HCT116 (cell line): ENCODE data around the gene RAB36. TPM values are rescaled to one million over a fixed set of nuclear protein-coding genes. Genes with fewer than 3 reads are reported as not detected.

Experiments
- ATAC-seq: fragments of 200-7000 bp; cut with Tn5 transposase; 2 replicates; pipeline ENCODE4 v1.9.1; 2020; ENCODE audit warnings: mild to moderate bottlenecking, moderate library complexity
- BruUV-seq: library from RNA; stranded (reverse); fragments of 400-500 nt; replicated peaks from 2 replicates; lab custom pipeline; 2021; lab: Mats Ljungman, UMichigan
- CTCF ChIA-PET: fragments of 300-600 bp; sonication (Branson Sonifier 250); formaldehyde crosslinking; loops from one replicate; lab custom pipeline; 2021; ENCODE audit warnings: antibody characterized with exemption; lab: Charles Lee
- POLR2A ChIA-PET: fragments of 300-600, 350-600 bp; sonication (Branson Sonifier 250); formaldehyde crosslinking; loops from one replicate; lab custom pipeline; 2021; ENCODE audit warnings: antibody characterized with exemption; lab: Charles Lee
- RAD21 ChIA-PET, 2 experiments: fragments of 300-600 bp; sonication (Branson Sonifier 250); formaldehyde crosslinking; loops; one replicate each; lab custom pipeline; 2023; ENCODE audit warnings: low total read pairs in 2 of 2; ENCODE audit not compliant: uncharacterized antibody in 2 of 2, unreplicated experiment in 2 of 2, low non-redundant PET in 1 of 2; lab: Charles Lee
- DNase-seq: peaks from one replicate; pipeline ENCODE4 v3.0.0-alpha.2; 2010; ENCODE audit warnings: low read depth, low spot score
- H2AFZ ChIP-seq: fragments of 200-600 bp; shearing (Covaris generic), sonication (generic); 2 replicates; pipeline ENCODE4 v1.6.1; 2017; ENCODE audit warnings: low read depth, mixed run types, mixed read lengths, antibody characterized with exemption, low read length; ENCODE audit not compliant: poor library complexity, severe bottlenecking
- H3K27ac ChIP-seq: 2 replicates; pipeline ENCODE4 v1.5.1; 2012; ENCODE audit warnings: low read depth, low read length
- H3K27me3 ChIP-seq: fragments of 200-600 bp; sonication (generic); 2 replicates; pipeline ENCODE4 v1.6.1; 2016; ENCODE audit warnings: mixed run types, low read length, mixed read lengths; ENCODE audit not compliant: insufficient read depth
- H3K36me3 ChIP-seq, 2 experiments: fragments of 200-500 bp in 1 of 2; fragments of 200-600 bp in 1 of 2; sonication (Bioruptor generic) in 1 of 2; sonication (generic) in 1 of 2; 2 replicates each; pipeline versions ENCODE4 v1.5.1 to v1.6.1; 2014 to 2016; ENCODE audit warnings: low read length in 2 of 2, inconsistent platforms in 1 of 2, mixed read lengths in 1 of 2, mixed run types in 1 of 2; ENCODE audit not compliant: insufficient read depth in 2 of 2, control insufficient read depth in 1 of 2
- H3K4me1 ChIP-seq, 2 experiments: fragments of 200-600 bp in 1 of 2; sonication (generic) in 1 of 2; 2 replicates each; pipeline versions ENCODE4 v1.5.1 to v1.6.1; 2012 to 2017; ENCODE audit warnings: low read length in 2 of 2, inconsistent platforms in 1 of 2, mild to moderate bottlenecking in 1 of 2, mixed read lengths in 1 of 2, mixed run types in 1 of 2, moderate library complexity in 1 of 2; ENCODE audit not compliant: insufficient read depth in 2 of 2, control insufficient read depth in 1 of 2
- H3K4me2 ChIP-seq: fragments of 200-600 bp; sonication (generic); 2 replicates; pipeline ENCODE4 v1.6.1; 2017; ENCODE audit warnings: mixed run types, low read length, mixed read lengths
- H3K4me3 ChIP-seq, 2 experiments: fragments of 200-600 bp in 1 of 2; sonication (generic) in 1 of 2; replicated peaks in 1 of 2; 2 replicates each; pipeline ENCODE4 v1.5.1; 2011 to 2016; ENCODE audit warnings: low read length in 2 of 2, control low read depth in 1 of 2, low read depth in 1 of 2, mild to moderate bottlenecking in 1 of 2, mixed read lengths in 1 of 2, mixed run types in 1 of 2
- H3K79me2 ChIP-seq: fragments of 200-600 bp; sonication (generic); 2 replicates; pipeline ENCODE4 v1.6.1; 2017; ENCODE audit warnings: mild to moderate bottlenecking, mixed run types, low read length, moderate library complexity, mixed read lengths; ENCODE audit not compliant: insufficient read depth
- H3K9ac ChIP-seq: fragments of 200-600 bp; sonication (generic); 2 replicates; pipeline ENCODE4 v1.6.1; 2016; ENCODE audit warnings: low read length, mixed read lengths
- H3K9me2 ChIP-seq: fragments of 200-600 bp; sonication (generic), shearing (Covaris generic); 2 replicates; pipeline ENCODE4 v1.6.1; 2017; ENCODE audit warnings: mixed run types, mild to moderate bottlenecking, moderate library complexity; ENCODE audit not compliant: insufficient read depth
- H3K9me3 ChIP-seq, 2 experiments: fragments of 200-500 bp in 1 of 2; fragments of 200-600 bp in 1 of 2; sonication (Bioruptor generic) in 1 of 2; sonication (generic) in 1 of 2; 2 replicates each; pipeline ENCODE4 v1.6.1; 2014 to 2017; ENCODE audit warnings: low read length in 2 of 2, mixed read lengths in 2 of 2, inconsistent platforms in 1 of 2, low read depth in 1 of 2, mild to moderate bottlenecking in 1 of 2, mixed run types in 1 of 2, moderate library complexity in 1 of 2; ENCODE audit not compliant: control insufficient read depth in 1 of 2, insufficient read depth in 1 of 2
- H4K20me1 ChIP-seq: fragments of 200-600 bp; sonication (generic), shearing (Covaris generic); 2 replicates; pipeline ENCODE4 v1.6.1; 2017; ENCODE audit warnings: mixed run types, mild to moderate bottlenecking, moderate library complexity; ENCODE audit not compliant: insufficient read depth
- CBX3 ChIP-seq: IDR thresholded peaks from 2 replicates; pipeline ENCODE4 v1.6.1; 2012; ENCODE audit warnings: low read depth
- EGR1 ChIP-seq: IDR thresholded peaks from 2 replicates; pipeline ENCODE4 v1.6.1; 2012; ENCODE audit warnings: low read depth
- ELF1 ChIP-seq: IDR thresholded peaks from 2 replicates; pipeline ENCODE4 v1.6.1; 2012; ENCODE audit warnings: low read depth, borderline replicate concordance
- EZH2 ChIP-seq: fragments of 200-600 bp; sonication (generic); IDR thresholded peaks from 2 replicates; pipeline ENCODE4 v1.6.1; 2017; ENCODE audit warnings: antibody characterized with exemption, mixed run types
- EZH2phosphoT487 ChIP-seq: fragments of 200-600 bp; IDR thresholded peaks from 2 replicates; pipeline ENCODE4 v1.6.1; 2018; ENCODE audit warnings: antibody characterized with exemption, borderline replicate concordance
- FOSL1 ChIP-seq: IDR thresholded peaks from 2 replicates; pipeline ENCODE4 v1.6.1; 2012; ENCODE audit warnings: low read depth
- POLR2A ChIP-seq: IDR thresholded peaks from 2 replicates; pipeline ENCODE4 v1.7.0; 2011; ENCODE audit warnings: borderline replicate concordance; ENCODE audit not compliant: insufficient read depth, insufficient read length; ENCODE audit errors: extremely low read depth
- POLR2AphosphoS5 ChIP-seq: IDR thresholded peaks from 2 replicates; pipeline ENCODE4 v1.6.1; 2011; ENCODE audit warnings: mild to moderate bottlenecking, low read depth, low read length, moderate library complexity
- RAD21 ChIP-seq: IDR thresholded peaks from 2 replicates; pipeline ENCODE4 v1.6.1; 2012; ENCODE audit warnings: low read depth, mild to moderate bottlenecking
- SIN3A ChIP-seq: IDR thresholded peaks from 2 replicates; pipeline ENCODE4 v1.6.1; 2012; ENCODE audit warnings: low read depth
- SP1 ChIP-seq: IDR thresholded peaks from 2 replicates; pipeline ENCODE4 v1.6.1; 2012; ENCODE audit warnings: low read depth
- SRF ChIP-seq: IDR thresholded peaks from 2 replicates; pipeline ENCODE4 v1.6.1; 2012; ENCODE audit warnings: low read depth
- TCF7L2 ChIP-seq: IDR thresholded peaks from 2 replicates; pipeline ENCODE4 v1.7.0; 2011; ENCODE audit warnings: borderline replicate concordance, inconsistent platforms; ENCODE audit not compliant: insufficient read depth, insufficient read length; ENCODE audit errors: extremely low read depth
- YY1 ChIP-seq: IDR thresholded peaks from 2 replicates; pipeline ENCODE4 v1.6.1; 2011; ENCODE audit warnings: low read length, low read depth, moderate library complexity, mild to moderate bottlenecking; ENCODE audit not compliant: insufficient replicate concordance; ENCODE audit errors: extremely low read depth
- ZBTB33 ChIP-seq: IDR thresholded peaks from 2 replicates; pipeline ENCODE4 v1.6.1; 2011; ENCODE audit warnings: mild to moderate bottlenecking, low read length, moderate library complexity; ENCODE audit not compliant: insufficient replicate concordance; ENCODE audit errors: extremely low read depth
- ZFX ChIP-seq: fragments of 450-650 bp; IDR thresholded peaks from 2 replicates; pipeline ENCODE4 v1.6.1; 2017
- ZNF274 ChIP-seq: fragments of 200-500 bp; sonication (Bioruptor generic); IDR thresholded peaks from 2 replicates; pipeline ENCODE4 v1.6.1; 2014; ENCODE audit warnings: mild to moderate bottlenecking, low read depth, low read length, inconsistent platforms
- intact Hi-C: fragments of 100-400 bp; cut with micrococcal nuclease; formaldehyde crosslinking; loops from 2 replicates; pipeline ENCODE4 v1.10.0; 2022
- total RNA-seq: library from RNA; stranded (reverse); gene quantifications from one replicate; pipeline ENCODE4 v1.2.1, GENCODE V29; 2021; ENCODE audit not compliant: unreplicated experiment
- TF ChIP-seq, protein P1 (sequence below): IDR thresholded peaks from 2 replicates; pipeline ENCODE4 v1.6.1; 2012
- TF ChIP-seq, protein P2 (sequence below): IDR thresholded peaks from 2 replicates; pipeline ENCODE4 v1.6.1; 2012
- TF ChIP-seq, protein P3 (sequence below): IDR thresholded peaks from 2 replicates; pipeline ENCODE4 v1.6.1; 2012; ENCODE audit warnings: low read depth

Gene RAB36
- total RNA-seq, 1 experiment from 2014 or later: 6.1 TPM

- CTCF ChIA-PET: interaction anchor here (1.8 kb wide), 1 partner anchor 98 kb away, joined by 7 read pairs; no protein-coding TSS in a partner anchor
- Histone ChIP-seq H3K4me1 (peaks cover 31 to 40% of the 10 kb centered on the region in 2 experiments), H3K36me3 (peaks cover 0 to 21% of the 10 kb centered on the region in 2 experiments; a peak in 3 of 4 replicates), H3K27ac (no peak overlapping the region), H3K27me3 (no peaks in the 10 kb centered on the region), H2AFZ (no peak overlapping the region), H3K79me2 (peaks cover 80% of the 10 kb centered on the region), H3K9ac (no peak overlapping the region), H3K4me2 (no peak overlapping the region), H3K9me2 (no peaks in the 10 kb centered on the region), H4K20me1 (peaks cover 10% of the 10 kb centered on the region; the same call in 1 of the 2 replicates), H3K4me3 (no peak overlapping the region), H3K9me3 (no peaks in the 10 kb centered on the region)
- BruUV-seq: no TSS peak
- no peak for TF ChIP-seq EZH2
- TF ChIP-seq, protein P1, sequence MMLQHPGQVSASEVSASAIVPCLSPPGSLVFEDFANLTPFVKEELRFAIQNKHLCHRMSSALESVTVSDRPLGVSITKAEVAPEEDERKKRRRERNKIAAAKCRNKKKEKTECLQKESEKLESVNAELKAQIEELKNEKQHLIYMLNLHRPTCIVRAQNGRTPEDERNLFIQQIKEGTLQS: no peak
- TF ChIP-seq, protein P2, sequence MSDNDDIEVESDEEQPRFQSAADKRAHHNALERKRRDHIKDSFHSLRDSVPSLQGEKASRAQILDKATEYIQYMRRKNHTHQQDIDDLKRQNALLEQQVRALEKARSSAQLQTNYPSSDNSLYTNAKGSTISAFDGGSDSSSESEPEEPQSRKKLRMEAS: no peak
- no peak for TF ChIP-seq ELF1
- no peak for TF ChIP-seq EZH2phosphoT487
- TF ChIP-seq SP1: no peak
- TF ChIP-seq ZBTB33: no peak
- no peak for TF ChIP-seq FOSL1
- no peak for TF ChIP-seq TCF7L2
- TF ChIP-seq ZFX: no peak
- no peak for TF ChIP-seq POLR2A
- TF ChIP-seq SIN3A: no peak
- TF ChIP-seq YY1: no peak
- TF ChIP-seq SRF: no peak
- no peak for TF ChIP-seq RAD21
- TF ChIP-seq ZNF274: no peak
- no peak for TF ChIP-seq POLR2AphosphoS5
- TF ChIP-seq CBX3: no peak
- TF ChIP-seq, protein P3, sequence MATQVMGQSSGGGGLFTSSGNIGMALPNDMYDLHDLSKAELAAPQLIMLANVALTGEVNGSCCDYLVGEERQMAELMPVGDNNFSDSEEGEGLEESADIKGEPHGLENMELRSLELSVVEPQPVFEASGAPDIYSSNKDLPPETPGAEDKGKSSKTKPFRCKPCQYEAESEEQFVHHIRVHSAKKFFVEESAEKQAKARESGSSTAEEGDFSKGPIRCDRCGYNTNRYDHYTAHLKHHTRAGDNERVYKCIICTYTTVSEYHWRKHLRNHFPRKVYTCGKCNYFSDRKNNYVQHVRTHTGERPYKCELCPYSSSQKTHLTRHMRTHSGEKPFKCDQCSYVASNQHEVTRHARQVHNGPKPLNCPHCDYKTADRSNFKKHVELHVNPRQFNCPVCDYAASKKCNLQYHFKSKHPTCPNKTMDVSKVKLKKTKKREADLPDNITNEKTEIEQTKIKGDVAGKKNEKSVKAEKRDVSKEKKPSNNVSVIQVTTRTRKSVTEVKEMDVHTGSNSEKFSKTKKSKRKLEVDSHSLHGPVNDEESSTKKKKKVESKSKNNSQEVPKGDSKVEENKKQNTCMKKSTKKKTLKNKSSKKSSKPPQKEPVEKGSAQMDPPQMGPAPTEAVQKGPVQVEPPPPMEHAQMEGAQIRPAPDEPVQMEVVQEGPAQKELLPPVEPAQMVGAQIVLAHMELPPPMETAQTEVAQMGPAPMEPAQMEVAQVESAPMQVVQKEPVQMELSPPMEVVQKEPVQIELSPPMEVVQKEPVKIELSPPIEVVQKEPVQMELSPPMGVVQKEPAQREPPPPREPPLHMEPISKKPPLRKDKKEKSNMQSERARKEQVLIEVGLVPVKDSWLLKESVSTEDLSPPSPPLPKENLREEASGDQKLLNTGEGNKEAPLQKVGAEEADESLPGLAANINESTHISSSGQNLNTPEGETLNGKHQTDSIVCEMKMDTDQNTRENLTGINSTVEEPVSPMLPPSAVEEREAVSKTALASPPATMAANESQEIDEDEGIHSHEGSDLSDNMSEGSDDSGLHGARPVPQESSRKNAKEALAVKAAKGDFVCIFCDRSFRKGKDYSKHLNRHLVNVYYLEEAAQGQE: no peak
- no peak for TF ChIP-seq EGR1
- intact Hi-C loops: no loop called here
- RAD21 ChIA-PET: no interaction called here
- ATAC-seq: no peak
- POLR2A ChIA-PET: no interaction called here
- DNase-seq: no peak
These were observed 39.0 kb downstream of the RAB36 start for GRCh38 chr22:23184100-23184763.
